Activated CD4-positive, alpha-beta T cell treated with anti-CD3 and anti-CD28 coated beads, Interleukin-2, Interleukin-6, amounts not matched to agents 100 ng/mL and 50 ng/mL, durations not matched to agents 16 hours and 8 hours (primary cell): ENCODE data around the gene FUCA1.
"Not testable (repeated sequence)": the region's sequence is repeated elsewhere in the genome, so short reads cannot be mapped to it uniquely, and the experiment has no call there.

Source experiments
- DNase-seq: peaks from one replicate; pipeline ENCODE4 v3.0.0-alpha.2; 2020

The FUCA1 gene

GRCh38 chr1:23834156-23834555 lies 33.9 kb downstream of the FUCA1 start:
- DNase-seq: not testable (repeated sequence)

- DNase-seq: no peak
Observed at GRCh38 chr1:23827717-23828116, 40.4 kb downstream of the FUCA1 start.

- not testable (repeated sequence) for DNase-seq
Observed at GRCh38 chr1:23826590-23826989, 41.5 kb downstream of the FUCA1 start.

GRCh38 chr1:23825762-23826522 lies 42.1 kb downstream of the FUCA1 start:
- peak; percentile 32 for DNase-seq

- DNase-seq: peak; percentile 91
Observed at GRCh38 chr1:23825076-23825761, 42.9 kb downstream of the FUCA1 start, which contains the start of gene HMGCL. HMGCL (minus strand) TSS chr1:23825429; CDS start chr1:23825415, 14 bp downstream.

- no peak for DNase-seq
Observed at GRCh38 chr1:23824711-23825075, 43.4 kb downstream of the FUCA1 start.

GRCh38 chr1:23823767-23824166 lies 44.3 kb downstream of the FUCA1 start:
- no peak for DNase-seq

GRCh38 chr1:23817633-23818032 lies 50.5 kb downstream of the FUCA1 start:
- DNase-seq: no peak

GRCh38 chr1:23816906-23817305 lies 51.2 kb downstream of the FUCA1 start:
- no peak for DNase-seq

GRCh38 chr1:23816361-23816760 lies 51.7 kb downstream of the FUCA1 start:
- DNase-seq: no peak

GRCh38 chr1:23814016-23814415 lies 54.1 kb downstream of the FUCA1 start:
- DNase-seq: no peak

GRCh38 chr1:23810818-23811540 lies 57.1 kb downstream of the FUCA1 start:
- peak; percentile 67 for DNase-seq

GRCh38 chr1:23809751-23810171 lies 58.3 kb downstream of the FUCA1 start:
- DNase-seq: peak; percentile 89

- no peak for DNase-seq
Observed at GRCh38 chr1:23807453-23807852, 60.6 kb downstream of the FUCA1 start.

- DNase-seq: no peak
Observed at GRCh38 chr1:23806280-23806679, 61.8 kb downstream of the FUCA1 start.

- DNase-seq: no peak
Observed at GRCh38 chr1:23805025-23805424, 63.1 kb downstream of the FUCA1 start.

GRCh38 chr1:23804183-23804835 lies 63.8 kb downstream of the FUCA1 start:
- DNase-seq: no peak

GRCh38 chr1:23803674-23804073 lies 64.4 kb downstream of the FUCA1 start:
- no peak for DNase-seq

- not testable (repeated sequence) for DNase-seq
Observed at GRCh38 chr1:23802809-23803342, 65.2 kb downstream of the FUCA1 start.

GRCh38 chr1:23801876-23802275 lies 66.2 kb downstream of the FUCA1 start:
- no peak for DNase-seq

GRCh38 chr1:23801338-23801748 lies 66.7 kb downstream of the FUCA1 start:
- no peak for DNase-seq

GRCh38 chr1:23800400-23801337 lies 67.4 kb downstream of the FUCA1 start, which contains the start of gene GALE:
GALE (minus strand) TSS chr1:23800754; CDS start chr1:23799007, 1,747 bp downstream.
- peak; percentile 98 for DNase-seq
